Mesenteric fat pad (tissue), 1 donor: Measurements from ENCODE around the gene PDZD4. TPM values are rescaled to one million over a fixed set of nuclear protein-coding genes. Genes with fewer than 3 reads are reported as not detected.
"Not testable (repeated sequence)": the region's sequence is repeated elsewhere in the genome, so short reads cannot be mapped to it uniquely, and the experiment has no call there.

Experiments
- DNase-seq: peaks from one replicate; pipeline ENCODE4 v3.0.0-alpha.2; 2020; ENCODE audit warnings: low spot score
- total RNA-seq: library from RNA; stranded (reverse); fragmentation: NEBNext Ultra II Directional; extraction: Animal tissue kit (Norgen Biotek cat#: 25700); gene quantifications from one replicate; pipeline ENCODE4 v1.2.1, GENCODE V29; 2021
- donor health status: DM: yes; HTN: yes; CAD: no.

Gene PDZD4
- total RNA-seq, 1 donor from 2014 or later: 2.5 TPM

DNA sequence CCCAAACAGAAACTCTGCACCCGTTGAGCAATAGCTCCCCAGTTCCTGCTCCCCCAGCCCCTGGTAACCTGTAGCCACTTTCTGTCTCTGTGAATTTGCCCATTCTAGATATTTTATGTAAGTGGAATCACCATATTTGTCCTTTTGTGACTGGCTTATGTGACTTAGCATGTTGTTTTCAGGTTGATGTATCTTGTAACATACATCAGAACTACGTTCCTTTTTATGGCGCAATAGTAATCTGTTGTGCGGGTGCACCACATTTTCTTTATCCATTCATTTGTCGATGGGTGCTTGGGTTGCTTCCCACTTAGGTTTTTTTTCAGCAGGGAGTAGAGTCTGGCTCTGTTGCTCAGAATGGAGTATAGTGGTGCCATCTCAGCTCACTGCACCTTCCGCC is 6.6 kb upstream of the PDZD4 start:
- DNase-seq: no peak

DNA sequence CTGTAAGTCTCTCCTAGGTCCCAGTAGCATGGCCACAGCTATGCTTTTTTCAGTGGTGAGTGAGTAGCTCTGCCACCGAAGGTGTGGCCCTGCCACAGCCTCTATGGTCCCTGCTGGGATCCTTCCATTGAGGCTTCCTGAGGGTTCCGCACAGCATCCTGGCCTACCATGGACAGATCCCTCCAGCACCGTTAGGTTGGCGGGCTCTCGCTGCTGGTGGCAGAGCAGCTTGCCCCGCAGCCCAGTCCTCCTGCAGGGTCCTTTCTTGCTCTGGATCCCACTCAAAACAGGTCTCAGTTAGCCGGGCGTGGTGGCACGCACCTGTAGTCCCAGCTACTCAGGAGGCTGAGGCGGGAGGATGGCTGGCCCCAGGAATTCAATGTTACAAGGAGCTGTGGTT is 2.4 kb upstream of the PDZD4 start:
- no peak for DNase-seq

DNA sequence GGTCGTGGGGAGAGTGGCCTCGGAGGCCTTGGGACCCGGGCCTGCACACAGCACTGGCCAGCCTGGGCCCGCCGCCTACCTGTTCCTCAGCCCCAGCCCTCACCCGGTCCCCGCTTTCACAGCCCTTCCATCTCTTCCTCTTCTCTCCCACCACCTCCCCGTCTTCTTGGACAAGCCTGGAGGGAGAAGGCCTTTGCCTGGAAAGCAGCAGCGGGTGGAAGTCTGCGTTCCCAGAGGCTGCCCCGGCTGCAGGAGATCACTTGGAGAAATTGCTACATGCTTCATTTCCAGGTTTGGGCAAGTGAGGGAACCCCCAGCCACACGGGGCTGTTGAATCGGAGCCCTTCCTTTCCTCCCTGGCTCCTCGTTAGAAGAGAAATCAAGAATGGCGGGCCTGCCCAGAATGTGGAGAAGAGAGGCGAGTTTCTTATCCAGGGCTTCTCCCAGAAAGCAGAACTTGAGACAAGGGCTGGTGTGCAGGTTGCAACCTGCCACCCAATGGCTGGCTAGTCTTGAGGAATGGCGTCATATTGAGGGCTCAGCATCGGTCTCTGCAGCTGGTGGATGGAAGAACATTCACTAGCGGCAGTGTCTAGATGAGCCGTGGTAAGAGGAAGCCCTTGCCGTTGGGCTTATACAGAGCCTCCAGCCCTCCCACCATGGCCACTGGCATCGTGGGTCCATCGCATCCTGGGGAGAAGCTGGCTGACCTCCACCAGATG is 1.2 kb upstream of the PDZD4 start:
- no peak for DNase-seq

DNA sequence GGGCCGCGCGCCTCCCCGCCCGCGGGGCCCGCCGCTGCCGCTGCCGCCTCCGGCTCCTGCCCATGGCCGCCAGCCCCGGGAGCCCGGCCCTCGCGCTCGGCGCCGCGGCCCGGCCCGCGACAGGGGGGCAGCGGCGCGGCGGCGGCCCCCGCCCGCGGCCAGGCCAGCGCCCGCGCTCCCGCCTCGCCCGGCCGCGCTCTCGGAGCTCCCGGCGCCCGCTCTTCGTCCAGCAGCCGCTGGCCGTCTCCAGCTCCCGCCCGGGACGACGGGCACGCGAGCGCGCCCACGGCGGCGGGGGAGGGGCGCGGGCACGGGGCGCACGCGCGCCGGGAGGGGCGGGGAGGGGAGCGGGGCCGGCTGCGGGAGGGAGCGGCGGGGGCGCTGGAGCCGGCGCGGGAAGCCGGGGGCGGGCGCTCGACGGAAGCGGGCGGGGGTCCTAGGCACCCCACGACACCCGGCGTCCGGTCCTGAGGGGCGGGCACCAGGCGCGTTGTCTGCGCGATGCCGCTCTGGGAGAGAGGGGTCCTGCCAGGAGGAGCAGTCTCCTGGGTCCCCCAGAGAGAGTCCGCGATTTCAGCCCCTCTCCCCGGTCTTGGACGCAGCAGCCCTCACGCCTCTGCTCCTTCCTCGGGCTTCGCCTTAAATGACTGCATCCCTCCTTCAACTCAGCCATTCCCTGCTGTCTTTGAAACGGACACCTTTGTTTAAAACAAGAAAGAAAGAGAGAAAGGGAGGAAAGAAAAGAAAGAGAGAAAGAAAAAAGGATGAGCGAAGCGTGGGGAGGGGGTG is 490 bp upstream of the PDZD4 start:
- DNase-seq: no peak

DNA sequence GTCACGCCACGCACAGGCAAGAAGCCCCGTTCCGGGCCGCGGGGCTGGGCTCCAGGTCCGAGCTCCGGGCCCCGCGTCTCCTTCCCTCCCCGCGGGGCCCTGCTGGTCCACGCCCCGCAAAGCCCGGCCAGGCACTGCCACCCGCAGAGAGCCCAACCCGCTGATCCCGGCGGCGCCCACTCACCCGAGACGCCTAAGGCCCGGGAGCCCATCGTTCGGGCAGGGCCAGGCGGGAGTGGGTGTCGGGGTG is 870 bp downstream of the PDZD4 start:
- DNase-seq: no peak

DNA sequence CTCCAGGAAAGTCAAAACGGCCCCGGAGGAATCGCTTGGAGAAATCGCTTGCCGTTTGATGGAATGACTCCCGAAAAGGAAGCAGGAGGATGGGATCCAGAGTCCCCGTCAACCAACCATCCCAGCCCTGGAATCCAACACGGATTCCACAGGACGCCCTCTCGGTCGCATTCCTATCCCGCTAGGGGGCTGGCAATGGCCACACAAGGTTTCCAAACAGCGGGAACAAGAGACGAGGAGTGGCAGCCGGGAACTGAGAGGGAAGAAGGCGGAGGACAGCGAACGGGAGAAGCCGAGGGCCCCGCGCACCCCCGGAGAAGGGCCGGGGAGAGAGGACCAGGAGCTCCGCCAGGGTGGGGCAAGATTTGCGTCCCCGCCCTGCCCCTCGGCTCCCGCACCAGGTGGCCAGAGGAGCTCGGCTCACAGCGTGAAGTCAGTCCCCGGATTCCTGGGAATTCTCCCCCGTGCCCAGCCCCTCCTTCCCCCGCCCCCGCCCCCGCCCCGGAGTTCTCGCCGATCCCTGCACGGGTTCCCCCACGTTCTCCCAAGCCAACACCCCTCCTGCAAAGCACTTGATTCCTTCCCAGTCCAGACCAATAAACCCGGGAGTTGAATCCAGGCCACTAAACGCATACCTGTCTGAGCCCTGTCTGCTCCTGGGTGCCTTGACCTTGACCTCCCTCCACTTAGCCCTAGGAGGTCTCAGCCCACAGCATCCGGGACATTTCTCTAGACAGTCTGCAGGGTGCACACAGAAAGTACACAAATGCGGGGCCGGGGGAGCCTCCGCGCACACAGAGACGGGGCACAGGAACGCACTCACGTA is 1.4 kb downstream of the PDZD4 start:
- no peak for DNase-seq

DNA sequence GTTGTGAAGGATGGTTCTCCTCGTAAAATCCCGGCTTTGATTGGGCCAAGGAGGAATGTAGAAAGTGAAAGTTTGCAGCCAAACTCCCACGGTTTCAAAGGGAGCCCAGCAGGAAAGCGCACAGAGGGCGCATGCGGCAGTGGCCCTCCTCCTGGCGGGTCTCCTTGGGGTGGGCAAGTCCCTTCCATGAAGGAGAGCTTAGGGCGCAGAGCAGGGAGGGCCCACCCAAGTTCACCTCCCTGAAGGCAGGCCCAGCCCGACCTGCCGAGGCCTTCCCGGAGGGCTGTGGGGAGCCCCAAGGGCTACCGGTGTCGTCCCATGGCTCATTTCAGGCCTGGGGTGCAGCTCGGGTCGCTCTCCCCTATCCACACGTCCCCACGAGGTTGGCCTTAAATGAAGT is 2.0 kb downstream of the PDZD4 start:
- DNase-seq: no peak

DNA sequence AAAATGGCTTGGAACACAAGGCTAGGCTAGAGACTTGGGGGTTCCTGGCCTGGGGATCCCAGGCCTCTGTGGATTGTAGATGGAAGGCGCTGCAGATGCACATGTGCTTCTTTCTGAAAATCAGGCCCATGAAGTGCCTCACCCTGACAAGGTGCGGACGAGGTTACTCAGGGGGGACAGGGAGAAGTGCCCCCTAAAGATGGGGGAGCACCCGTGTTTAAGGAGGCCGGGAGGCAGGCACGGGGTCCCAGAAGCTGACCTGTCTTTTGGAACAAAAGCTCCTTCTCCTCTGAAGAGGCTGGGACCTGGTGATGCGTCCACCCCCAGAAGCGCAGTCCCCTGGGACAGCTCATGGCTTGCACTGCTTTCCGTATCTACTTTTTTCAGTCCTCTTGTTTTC is 2.4 kb downstream of the PDZD4 start:
- no peak for DNase-seq

DNA sequence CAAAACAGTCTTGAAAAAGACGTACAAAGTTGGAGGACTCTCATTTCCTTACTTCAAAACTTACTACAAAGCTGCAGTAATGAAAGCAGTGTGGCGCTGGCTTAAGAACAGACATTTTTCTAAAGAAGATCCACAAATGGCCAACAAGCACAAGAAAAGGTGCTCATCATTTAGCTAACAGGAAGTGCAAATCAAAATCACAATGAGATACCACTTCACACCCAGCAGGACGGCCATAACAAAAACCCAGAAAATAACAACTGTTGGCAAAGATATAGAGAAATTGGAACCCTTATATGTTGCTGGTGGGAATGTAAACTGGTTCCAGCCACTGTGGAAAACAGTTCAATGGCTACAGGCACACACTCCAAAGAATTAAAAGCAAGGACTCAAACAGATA is 3.3 kb downstream of the PDZD4 start:
- no peak for DNase-seq

DNA sequence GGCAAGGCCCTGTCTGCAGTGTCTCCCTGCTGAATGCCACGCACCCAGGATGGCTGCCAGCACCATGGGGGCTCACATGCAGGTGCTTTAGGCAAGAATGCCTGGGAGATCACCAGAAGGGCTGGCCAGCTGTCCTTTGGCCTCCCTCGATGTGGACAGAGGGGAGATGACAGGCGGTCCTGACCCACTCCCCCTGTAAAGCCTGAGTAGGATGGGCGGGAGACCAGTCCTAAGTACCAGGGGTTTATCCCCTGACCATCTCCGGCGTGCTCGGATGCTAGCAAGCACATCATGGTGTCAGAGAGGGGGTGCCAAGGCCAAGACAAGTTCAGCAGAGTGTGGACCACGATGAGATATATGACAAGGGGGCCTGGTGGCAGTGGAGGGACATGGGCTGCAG is 5.3 kb downstream of the PDZD4 start:
- DNase-seq: no peak

DNA sequence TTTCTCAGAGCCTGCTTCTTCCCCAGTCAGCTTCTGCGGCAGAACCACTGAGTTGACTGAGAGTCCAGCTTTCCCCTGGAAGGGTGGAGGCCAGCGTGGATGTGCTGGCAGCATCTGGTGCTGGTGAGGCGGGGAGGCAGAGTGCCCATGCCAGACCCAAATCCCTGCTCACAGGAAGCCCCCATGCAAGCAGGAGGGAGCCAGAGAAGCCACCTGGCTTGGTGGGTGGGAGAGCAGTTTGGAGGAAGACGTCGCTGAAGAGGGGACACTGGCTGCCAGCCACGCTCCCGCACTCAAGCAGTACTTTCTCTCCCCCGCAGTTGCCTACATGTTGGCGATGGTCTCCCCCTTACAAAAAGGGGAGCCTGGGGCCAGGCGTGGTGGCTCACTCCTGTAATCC is 6.0 kb downstream of the PDZD4 start:
- no peak for DNase-seq

DNA sequence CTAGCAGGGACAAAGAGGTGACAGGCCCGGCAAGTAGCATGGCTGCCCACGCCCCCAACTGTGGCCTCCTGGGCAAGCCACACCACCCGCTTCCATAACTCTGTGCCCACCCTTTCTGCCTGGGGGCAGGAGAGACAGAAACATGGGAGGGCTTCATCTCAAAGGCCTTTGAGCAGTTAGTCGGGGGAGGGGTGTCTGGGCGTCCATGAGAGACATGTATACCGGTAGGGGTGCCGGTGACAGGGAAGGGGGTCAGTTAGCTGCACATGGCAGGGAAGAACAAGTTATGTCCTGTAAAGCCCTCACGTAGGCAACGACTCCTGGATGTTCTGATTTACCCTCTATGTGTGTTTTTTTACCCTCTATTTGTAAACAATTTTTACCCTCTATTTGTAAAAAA is 9.3 kb downstream of the PDZD4 start:
- DNase-seq: no peak

DNA sequence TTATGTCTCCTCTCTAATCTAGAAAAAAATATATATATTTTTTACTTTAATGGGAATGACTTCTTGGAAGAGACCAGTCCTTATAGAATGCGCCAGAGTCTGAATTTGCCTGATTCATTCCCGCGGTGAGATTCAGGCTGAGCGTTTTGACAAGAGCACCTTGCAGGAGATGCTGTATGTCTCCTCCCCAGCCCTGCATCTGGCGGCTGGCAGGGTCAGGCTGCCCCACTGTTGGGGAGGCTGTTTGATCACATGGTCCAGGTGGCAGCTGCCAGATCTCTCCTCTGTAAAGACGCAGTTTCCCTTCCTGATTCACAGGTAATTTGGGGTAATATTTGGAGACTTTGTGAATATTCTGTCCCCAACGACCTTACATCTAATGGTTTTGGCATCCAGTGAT is 9.7 kb downstream of the PDZD4 start:
- DNase-seq: no peak

DNA sequence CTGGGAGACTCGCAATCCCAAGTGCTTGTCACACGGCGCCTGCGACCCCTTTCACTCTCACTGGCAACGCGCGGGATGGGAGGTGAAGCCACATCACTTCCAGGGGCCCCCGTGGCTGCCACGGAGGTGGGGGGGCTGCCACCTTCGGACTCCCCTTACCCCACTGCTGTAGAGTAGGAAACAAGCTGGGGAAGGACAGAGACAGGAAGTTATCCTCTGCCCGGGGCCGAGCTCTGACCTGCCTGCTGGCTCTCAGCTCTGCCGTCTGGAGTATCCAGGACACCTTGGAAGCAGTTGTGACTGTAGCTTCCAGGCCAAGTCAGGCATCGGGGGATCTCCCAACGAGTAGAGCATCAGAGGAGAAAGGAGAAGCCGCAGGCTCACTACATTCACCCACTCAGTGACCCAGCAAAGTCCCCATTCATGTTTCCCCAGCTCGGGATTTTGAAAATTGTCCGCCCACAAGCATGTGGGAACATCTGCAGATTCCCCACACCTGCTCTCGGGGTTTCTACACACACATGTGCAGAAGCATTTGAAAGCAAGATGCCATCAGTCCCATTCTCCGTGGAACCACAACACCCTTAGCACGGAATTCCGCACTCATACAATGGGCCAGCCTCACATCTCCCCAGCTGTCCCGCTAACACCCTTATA is 10.8 kb downstream of the PDZD4 start:
- DNase-seq: no peak

DNA sequence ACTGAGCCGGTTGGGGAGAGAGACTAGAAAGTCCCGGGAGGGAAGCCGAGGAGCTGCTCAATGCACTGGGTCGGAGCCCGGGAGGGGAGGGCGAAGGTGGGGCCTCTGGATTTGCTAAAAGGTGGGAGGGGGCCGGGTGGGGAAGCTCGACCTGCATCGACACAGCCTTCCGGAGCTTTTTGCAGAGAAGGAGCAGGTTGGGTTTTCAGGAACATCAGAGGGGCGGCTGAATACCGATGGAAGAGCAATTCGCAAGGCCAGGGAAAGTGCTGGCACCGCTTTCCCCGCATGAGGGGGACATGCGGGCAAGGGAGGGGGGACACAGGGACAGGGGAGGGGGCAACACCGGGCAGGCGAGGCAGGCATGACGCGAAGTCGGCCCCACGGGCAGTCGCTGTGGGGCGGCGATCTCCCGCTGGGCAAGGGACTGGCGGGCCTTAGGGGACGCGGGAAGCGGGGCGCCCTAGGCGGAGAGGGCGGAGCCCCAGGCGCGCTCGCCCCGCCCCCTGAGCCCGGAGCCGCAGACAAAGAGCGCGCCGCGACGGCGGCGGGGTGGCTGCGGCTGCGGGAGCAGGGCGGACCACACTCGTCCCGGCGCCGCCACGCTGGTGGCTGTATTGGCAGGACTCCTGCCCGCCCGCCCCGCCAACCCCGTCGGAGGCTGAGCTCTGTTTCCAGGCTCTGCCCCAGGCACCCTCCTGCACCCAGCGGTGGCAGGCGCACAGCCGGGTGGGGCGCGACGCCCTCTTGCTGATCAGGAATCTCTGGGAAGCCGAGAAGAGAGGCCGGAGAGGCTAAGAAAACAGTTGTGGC is 11.6 kb downstream of the PDZD4 start:
- no peak for DNase-seq

DNA sequence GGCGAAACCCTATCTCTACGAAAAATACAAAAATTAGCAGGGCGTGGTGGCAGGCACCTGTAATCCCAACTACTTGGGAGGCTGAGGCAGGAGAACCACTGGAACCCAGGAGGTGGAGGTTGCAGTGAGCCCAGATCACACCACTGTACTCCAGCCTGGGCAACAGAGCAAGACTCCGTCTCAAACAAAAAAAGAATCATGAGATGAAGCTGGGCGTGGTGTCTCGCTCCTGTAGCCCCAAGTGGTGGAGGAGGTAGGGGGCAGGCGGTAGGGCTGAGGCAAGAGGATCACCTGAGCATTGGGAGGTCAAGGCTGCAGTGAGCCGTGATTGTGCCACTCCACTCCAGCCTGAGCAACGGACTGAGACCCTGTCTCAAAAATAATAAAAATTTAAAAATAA is 12.3 kb downstream of the PDZD4 start:
- DNase-seq: not testable (repeated sequence)

DNA sequence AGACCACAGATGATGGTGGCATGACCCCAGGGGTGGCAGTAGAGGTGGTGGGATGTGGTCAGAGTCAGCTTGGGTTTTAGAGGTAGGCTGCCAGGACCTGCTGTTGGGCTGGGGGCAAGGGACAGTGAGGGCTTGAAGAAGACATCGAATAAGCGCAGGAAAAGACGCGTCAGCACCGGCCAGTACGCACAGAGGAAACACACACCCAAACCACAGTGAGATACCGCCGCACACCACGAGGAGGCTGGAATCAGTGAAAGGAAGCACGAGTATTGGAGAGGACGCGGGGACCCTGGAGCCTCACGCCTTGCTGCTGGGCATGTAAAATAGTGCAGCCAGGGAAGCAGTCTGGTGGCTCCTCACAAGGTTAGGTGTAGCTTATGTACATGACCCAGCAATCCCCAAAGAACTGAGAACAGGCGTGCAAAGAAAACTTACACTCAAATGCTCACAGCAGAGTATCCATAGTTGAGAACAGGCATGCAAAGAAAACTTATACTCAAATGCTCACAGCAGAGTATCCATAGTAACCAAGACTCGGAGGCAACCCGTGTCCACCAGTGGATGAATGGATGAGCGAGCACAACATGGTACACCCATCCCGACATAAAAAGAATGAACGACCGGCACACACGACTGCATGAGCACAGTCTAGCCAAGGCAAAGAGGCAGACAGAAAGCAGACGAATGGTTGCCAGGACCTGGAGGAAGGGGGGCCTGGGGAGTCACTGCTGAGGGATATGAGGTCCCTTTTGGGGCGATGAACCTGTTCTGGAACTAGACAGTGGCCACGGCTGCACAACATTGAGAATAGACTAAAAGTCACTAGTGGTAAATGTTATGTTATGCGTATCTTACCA is 13.3 kb downstream of the PDZD4 start:
- DNase-seq: no peak

DNA sequence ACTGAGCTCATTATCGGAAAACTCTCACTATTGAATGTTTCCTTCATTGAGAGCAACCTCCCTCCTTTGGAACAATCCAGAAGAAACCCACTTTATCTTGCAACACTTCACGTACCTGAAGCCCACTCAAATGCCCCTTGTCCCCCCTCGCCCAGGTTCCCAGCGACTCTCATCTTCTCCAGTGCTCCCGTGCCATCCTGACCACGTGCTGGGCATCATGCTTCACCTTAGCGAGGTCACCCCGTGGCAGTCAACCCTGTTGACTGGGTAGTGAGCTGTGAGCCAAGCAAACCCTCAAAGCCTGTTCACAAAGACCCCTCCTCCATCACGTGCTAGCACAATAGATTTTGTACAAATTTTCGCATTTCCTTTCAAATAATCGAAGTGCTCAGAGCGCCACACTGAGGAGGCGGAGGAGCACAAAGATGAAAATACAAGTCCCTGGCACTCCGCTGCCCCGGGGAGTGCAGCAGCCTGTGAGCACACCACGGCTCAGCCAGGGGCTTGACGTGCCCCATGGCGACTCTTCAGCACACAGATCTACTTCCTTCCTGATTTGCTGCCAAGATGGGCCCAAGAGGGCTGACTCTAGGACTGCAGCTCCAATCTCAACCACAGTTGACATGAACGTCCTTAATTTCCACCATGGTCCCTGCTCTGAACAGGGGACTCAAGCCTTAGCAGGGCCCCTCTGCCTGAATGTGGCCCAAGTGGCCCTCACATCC is 15.6 kb downstream of the PDZD4 start:
- DNase-seq: no peak

DNA sequence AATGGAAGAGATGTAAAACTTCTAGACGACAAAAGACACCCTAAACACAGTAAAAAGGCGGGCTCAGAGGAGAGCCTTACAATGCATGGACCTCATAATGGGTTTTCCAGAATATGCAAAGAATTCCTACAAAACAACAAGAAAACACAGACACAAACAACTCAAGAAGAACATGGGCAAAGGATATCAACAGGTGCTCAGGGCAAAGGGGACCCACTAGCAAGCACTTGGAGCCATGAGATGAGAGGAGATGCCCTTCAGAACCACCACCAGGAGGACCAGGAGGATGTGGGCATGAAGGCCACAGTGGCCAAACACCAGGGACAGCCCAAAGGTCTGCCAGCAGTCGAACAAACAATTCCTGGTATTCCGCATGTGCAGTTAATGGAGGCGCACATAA is 17.2 kb downstream of the PDZD4 start:
- DNase-seq: no peak
